ENCODE measurements around the gene COMMD1.
A peak's percentile ranks its signal among the peaks of the same experiment; 100 is the strongest.
"Not testable (repeated sequence)": the region's sequence is repeated elsewhere in the genome, so short reads cannot be mapped to it uniquely, and the experiment has no call there.

COMMD1 gene

GRCh38 chr2:62118160-62118559, 212.7 kb downstream of the COMMD1 start:
- no peak for DNase-seq (ENCODE audit: low read depth)
- no peak overlapping the region for H3K4me3 ChIP-seq (ENCODE audit: low read length)
- no peak for TF ChIP-seq CTCF (conservative IDR thresholded peaks at IDR 0.05; ENCODE audit: low read length)

- DNase-seq (ENCODE audit: low read depth): no peak
- TF ChIP-seq CTCF (conservative IDR thresholded peaks at IDR 0.05; ENCODE audit: low read length): no peak
These were observed 214.0 kb downstream of the COMMD1 start for GRCh38 chr2:62119311-62119974.

GRCh38 chr2:62126239-62126638, 220.8 kb downstream of the COMMD1 start:
- not testable (repeated sequence) for DNase-seq (ENCODE audit: low read depth); H3K4me3 ChIP-seq (ENCODE audit: low read length)

More at GRCh38 chr2:62119311-62119974, 214.0 kb downstream of the COMMD1 start:
- H3K4me3 ChIP-seq (ENCODE audit: low read length): no peak overlapping the region

- no peak for DNase-seq (ENCODE audit: low read depth)
- no peak overlapping the region for H3K4me3 ChIP-seq (ENCODE audit: low read length)
- TF ChIP-seq CTCF (conservative IDR thresholded peaks at IDR 0.05; ENCODE audit: low read length): no peak
These were observed 227.9 kb downstream of the COMMD1 start for GRCh38 chr2:62133320-62133823.

GRCh38 chr2:62136956-62137830, 231.7 kb downstream of the COMMD1 start:
- H3K4me3 ChIP-seq (ENCODE audit: low read length): no peak overlapping the region
- TF ChIP-seq CTCF (conservative IDR thresholded peaks at IDR 0.05; ENCODE audit: low read length): no peak
- peak; percentile 31 for DNase-seq (ENCODE audit: low read depth)

GRCh38 chr2:62140426-62141141, 235.1 kb downstream of the COMMD1 start:
- H3K4me3 ChIP-seq (ENCODE audit: low read length): no peak overlapping the region
- no peak for TF ChIP-seq CTCF (conservative IDR thresholded peaks at IDR 0.05; ENCODE audit: low read length)
- DNase-seq (ENCODE audit: low read depth): no peak

GRCh38 chr2:62141142-62141740, 235.8 kb downstream of the COMMD1 start:
- H3K4me3 ChIP-seq (ENCODE audit: low read length): no peak overlapping the region
- TF ChIP-seq CTCF (conservative IDR thresholded peaks at IDR 0.05; ENCODE audit: low read length): no peak
- peak; percentile 17 for DNase-seq (ENCODE audit: low read depth)

All from AG10803 (cell line).